ENCODE results near the gene PPARG. TPM values are rescaled to one million over a fixed set of nuclear protein-coding genes. Genes with fewer than 3 reads are reported as not detected.

The PPARG gene
- under 1 TPM; 0.66 to 0.74 TPM for total RNA-seq
- polyA plus RNA-seq: not detected

- Histone ChIP-seq H3K9me3 (ENCODE audit: low read length) (no peaks in the 10 kb centered on the region), H3K36me3 (ENCODE audit: insufficient read depth, low read length) (no peaks in the 10 kb centered on the region), H3K4me1 (ENCODE audit: insufficient read depth, low read length) (no peaks in the 10 kb centered on the region), H3K27ac (ENCODE audit: low read depth, low read length) (no peak within 1 kb of the TSS), H3K27me3 (ENCODE audit: insufficient read depth, low read length, poor library complexity, severe bottlenecking) (peaks cover 4% of the 10 kb centered on the region), H3K4me3 (ENCODE audit: low read length) (no peak within 1 kb of the TSS)
- POLR2A ChIA-PET: no interaction called here
- peaks cover 4 to 13% (median 12%) of the 10 kb centered on the region in 3 donors for H3K4me1 Mint-ChIP-seq
- H3K27me3 Mint-ChIP-seq: peaks cover 25 to 59% of the 10 kb centered on the region in 2 donors
- peak within 1 kb of the TSS; percentile 25 to 69 (median 60) for H3K4me3 Mint-ChIP-seq
- H3K9me3 Mint-ChIP-seq: peaks cover 0 to 5% (median 0%) of the 10 kb centered on the region in 5 donors
- no peaks in the 10 kb centered on the region for H3K36me3 Mint-ChIP-seq
- no peak for DNase-seq
- CTCF ChIA-PET: no interaction called here
- H3K27ac Mint-ChIP-seq: no peak within 1 kb of the TSS
Observed at GRCh38 chr3:12288182-12289129, at the start of gene PPARG. TSS of gene PPARG (plus strand) at chr3:12289070. CDS start at chr3:12379712, 90,642 bp downstream.

DNA sequence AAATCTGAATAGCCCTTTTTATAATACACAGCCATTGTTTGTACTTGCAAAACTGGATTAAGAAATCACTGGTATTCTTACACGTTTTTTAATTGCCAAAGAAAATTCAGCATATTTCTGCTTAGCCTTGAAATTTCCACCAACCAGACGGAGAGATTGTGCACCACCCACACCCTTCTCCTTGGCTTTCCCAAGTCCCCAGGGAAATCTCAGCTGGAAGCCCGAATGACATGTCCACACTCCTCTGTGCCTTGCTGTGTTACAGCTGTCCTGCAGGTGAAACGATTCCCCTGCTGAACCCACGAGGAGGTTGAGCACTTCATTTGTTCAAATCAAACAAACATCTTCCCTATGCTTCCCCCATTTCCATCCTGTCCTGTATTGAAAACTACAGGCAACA, 49.6 kb upstream of the PPARG start:
- H3K9me3 Mint-ChIP-seq: peaks cover 0 to 2% (median 0%) of the 10 kb centered on the region in 5 donors
- H3K36me3 Mint-ChIP-seq: peaks cover 0 to 1% (median 0%) of the 10 kb centered on the region in 3 donors
- no peak overlapping the region for H3K27ac Mint-ChIP-seq
- H3K9me3 ChIP-seq (ENCODE audit: low read length): no peaks in the 10 kb centered on the region
- POLR2A ChIA-PET: no interaction called here
- H3K27me3 ChIP-seq (ENCODE audit: insufficient read depth, low read length, poor library complexity, severe bottlenecking): no peaks in the 10 kb centered on the region
- H3K4me1 Mint-ChIP-seq: no peaks in the 10 kb centered on the region
- H3K4me1 ChIP-seq (ENCODE audit: insufficient read depth, low read length): no peaks in the 10 kb centered on the region
- H3K27me3 Mint-ChIP-seq: peaks cover 0 to 21% of the 10 kb centered on the region in 2 donors
- H3K27ac ChIP-seq (ENCODE audit: low read depth, low read length): no peak overlapping the region
- H3K4me3 ChIP-seq (ENCODE audit: low read length): no peak overlapping the region
- no peak overlapping the region for H3K4me3 Mint-ChIP-seq
- H3K36me3 ChIP-seq (ENCODE audit: insufficient read depth, low read length): no peaks in the 10 kb centered on the region
- CTCF ChIA-PET: no interaction called here
- DNase-seq: no peak

- Mint-ChIP-seq H3K4me3 (no peak overlapping the region), H3K9me3 (peaks cover 0 to 4% (median 0%) of the 10 kb centered on the region in 5 donors), H3K4me1 (peaks cover 0 to 12% (median 0%) of the 10 kb centered on the region in 3 donors), H3K27me3 (peaks cover 10 to 23% of the 10 kb centered on the region in 2 donors), H3K27ac (no peak overlapping the region), H3K36me3 (no peaks in the 10 kb centered on the region)
- Histone ChIP-seq H3K4me1 (ENCODE audit: insufficient read depth, low read length) (no peaks in the 10 kb centered on the region), H3K9me3 (ENCODE audit: low read length) (no peaks in the 10 kb centered on the region), H3K27me3 (ENCODE audit: insufficient read depth, low read length, poor library complexity, severe bottlenecking) (no peaks in the 10 kb centered on the region), H3K36me3 (ENCODE audit: insufficient read depth, low read length) (no peaks in the 10 kb centered on the region), H3K4me3 (ENCODE audit: low read length) (no peak overlapping the region), H3K27ac (ENCODE audit: low read depth, low read length) (no peak overlapping the region)
- POLR2A ChIA-PET: no interaction called here
- CTCF ChIA-PET: no interaction called here
- no peak for DNase-seq
Observed at GRCh38 chr3:12242772-12243171, 46.1 kb upstream of the PPARG start.

GRCh38 chr3:12246497-12247163, 42.2 kb upstream of the PPARG start:
- ChIA-PET CTCF (no interaction called here), POLR2A (no interaction called here)
- H3K27ac Mint-ChIP-seq: peak overlapping the region in 2 of 8 donors; percentile 13 to 30

DNA sequence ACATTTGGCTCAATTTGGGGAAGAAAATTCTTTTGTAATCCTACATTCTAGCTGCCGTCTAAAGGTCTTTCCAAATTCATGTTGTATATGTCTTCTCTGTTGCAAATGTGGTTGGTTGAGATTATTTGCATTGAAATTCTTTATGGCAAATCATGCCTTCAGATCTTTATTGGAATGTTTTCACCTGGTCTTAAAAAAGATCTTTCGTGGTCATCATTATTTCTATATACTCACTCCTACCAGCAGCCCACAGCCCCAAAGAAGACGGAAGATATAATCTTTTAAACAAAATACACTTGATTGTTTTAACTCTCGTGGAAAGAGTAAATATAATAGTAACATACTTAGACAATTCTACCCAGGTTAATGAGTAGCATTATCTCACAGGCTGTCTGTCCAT, 41.5 kb upstream of the PPARG start:
- Histone ChIP-seq H3K27ac (ENCODE audit: low read depth, low read length) (no peak overlapping the region), H3K9me3 (ENCODE audit: low read length) (no peaks in the 10 kb centered on the region), H3K4me3 (ENCODE audit: low read length) (no peak overlapping the region), H3K4me1 (ENCODE audit: insufficient read depth, low read length) (no peaks in the 10 kb centered on the region), H3K27me3 (ENCODE audit: insufficient read depth, low read length, poor library complexity, severe bottlenecking) (no peaks in the 10 kb centered on the region), H3K36me3 (ENCODE audit: insufficient read depth, low read length) (no peaks in the 10 kb centered on the region)
- Mint-ChIP-seq H3K36me3 (peaks cover 0 to 4% (median 3%) of the 10 kb centered on the region in 3 donors), H3K9me3 (peaks cover 5 to 12% (median 9%) of the 10 kb centered on the region in 5 donors), H3K27me3 (peaks cover 13 to 38% of the 10 kb centered on the region in 2 donors), H3K27ac (no peak overlapping the region), H3K4me1 (peaks cover 0 to 12% (median 0%) of the 10 kb centered on the region in 3 donors), H3K4me3 (no peak overlapping the region)
- CTCF ChIA-PET: no interaction called here
- no peak for DNase-seq
- POLR2A ChIA-PET: no interaction called here

More at GRCh38 chr3:12246497-12247163, 42.2 kb upstream of the PPARG start:
- peaks cover 13 to 38% of the 10 kb centered on the region in 2 donors for H3K27me3 Mint-ChIP-seq
- Histone ChIP-seq H3K27me3 (ENCODE audit: insufficient read depth, low read length, poor library complexity, severe bottlenecking) (no peaks in the 10 kb centered on the region), H3K4me1 (ENCODE audit: insufficient read depth, low read length) (no peaks in the 10 kb centered on the region), H3K36me3 (ENCODE audit: insufficient read depth, low read length) (no peaks in the 10 kb centered on the region), H3K27ac (ENCODE audit: low read depth, low read length) (no peak overlapping the region), H3K4me3 (ENCODE audit: low read length) (no peak overlapping the region), H3K9me3 (ENCODE audit: low read length) (no peaks in the 10 kb centered on the region)
- H3K4me1 Mint-ChIP-seq: peaks cover 0 to 12% (median 0%) of the 10 kb centered on the region in 3 donors
- H3K36me3 Mint-ChIP-seq: peaks cover 0 to 4% (median 3%) of the 10 kb centered on the region in 3 donors
- peaks cover 5 to 12% (median 9%) of the 10 kb centered on the region in 5 donors for H3K9me3 Mint-ChIP-seq
- no peak overlapping the region for H3K4me3 Mint-ChIP-seq
- DNase-seq: no peak

DNA sequence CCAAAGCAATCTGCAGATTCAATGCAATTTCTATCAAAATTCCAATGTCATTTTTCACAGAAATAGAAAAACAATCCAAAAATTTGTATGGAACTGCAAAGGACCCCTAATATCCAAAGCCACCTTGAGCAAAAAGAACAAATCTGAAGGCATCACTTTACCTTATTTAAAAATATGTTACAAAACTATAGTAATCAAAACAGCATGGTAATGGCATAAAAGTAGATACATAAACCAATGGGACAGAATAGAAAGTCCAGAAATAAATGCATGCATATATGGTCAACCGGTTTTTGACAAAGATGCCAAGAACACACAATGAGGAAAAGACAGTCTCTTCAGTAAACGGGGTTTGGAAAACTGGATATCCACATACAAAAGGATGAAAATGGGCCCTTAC, 39.4 kb upstream of the PPARG start:
- no peak for DNase-seq
- Histone ChIP-seq H3K27ac (ENCODE audit: low read depth, low read length) (no peak overlapping the region), H3K4me3 (ENCODE audit: low read length) (no peak overlapping the region), H3K4me1 (ENCODE audit: insufficient read depth, low read length) (no peaks in the 10 kb centered on the region), H3K27me3 (ENCODE audit: insufficient read depth, low read length, poor library complexity, severe bottlenecking) (no peaks in the 10 kb centered on the region), H3K36me3 (ENCODE audit: insufficient read depth, low read length) (no peaks in the 10 kb centered on the region), H3K9me3 (ENCODE audit: low read length) (no peaks in the 10 kb centered on the region)
- Mint-ChIP-seq H3K4me1 (peaks cover 0 to 12% (median 0%) of the 10 kb centered on the region in 3 donors), H3K9me3 (peaks cover 5 to 12% (median 9%) of the 10 kb centered on the region in 5 donors), H3K27me3 (peaks cover 13 to 38% of the 10 kb centered on the region in 2 donors), H3K4me3 (no peak overlapping the region), H3K27ac (no peak overlapping the region), H3K36me3 (peaks cover 0 to 4% (median 3%) of the 10 kb centered on the region in 3 donors)
- ChIA-PET POLR2A (no interaction called here), CTCF (no interaction called here)

DNA sequence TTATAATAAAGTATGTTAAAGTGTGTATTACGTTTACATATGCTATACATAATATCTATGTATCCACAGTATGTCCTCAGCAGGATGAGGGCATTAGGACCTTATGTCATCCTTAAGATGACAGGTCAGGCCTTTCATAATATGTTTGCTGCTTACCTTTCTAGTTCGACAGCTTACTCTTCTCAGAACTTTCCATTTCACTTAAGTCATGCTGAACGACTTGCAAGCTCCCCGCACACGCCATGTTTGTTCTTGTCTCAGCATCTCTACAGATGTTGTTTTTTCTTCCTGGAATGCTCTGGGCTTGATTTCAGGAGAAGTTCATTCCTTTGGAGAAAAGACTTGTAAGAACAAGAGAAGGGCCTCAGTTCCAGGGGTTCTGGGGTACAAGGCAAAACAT, 36.0 kb upstream of the PPARG start:
- H3K9me3 Mint-ChIP-seq: peaks cover 2 to 12% (median 9%) of the 10 kb centered on the region in 5 donors
- H3K4me1 Mint-ChIP-seq: no peaks in the 10 kb centered on the region
- CTCF ChIA-PET: no interaction called here
- H3K4me3 ChIP-seq (ENCODE audit: low read length): no peak overlapping the region
- no peak overlapping the region for H3K27ac Mint-ChIP-seq
- H3K27ac ChIP-seq (ENCODE audit: low read depth, low read length): no peak overlapping the region
- H3K4me1 ChIP-seq (ENCODE audit: insufficient read depth, low read length): no peaks in the 10 kb centered on the region
- peaks cover 4 to 23% of the 10 kb centered on the region in 2 donors for H3K27me3 Mint-ChIP-seq
- H3K9me3 ChIP-seq (ENCODE audit: low read length): no peaks in the 10 kb centered on the region
- H3K36me3 Mint-ChIP-seq: peaks cover 0 to 4% (median 3%) of the 10 kb centered on the region in 3 donors
- H3K4me3 Mint-ChIP-seq: no peak overlapping the region
- POLR2A ChIA-PET: no interaction called here
- H3K27me3 ChIP-seq (ENCODE audit: insufficient read depth, low read length, poor library complexity, severe bottlenecking): no peaks in the 10 kb centered on the region
- no peak for DNase-seq
- no peaks in the 10 kb centered on the region for H3K36me3 ChIP-seq (ENCODE audit: insufficient read depth, low read length)
